Epithelial cell of proximal tubule (primary cell): ENCODE data around the gene ZYG11A. TPM values are rescaled to one million over a fixed set of nuclear protein-coding genes. Genes with fewer than 3 reads are reported as not detected.

ENCODE experiments used
- DNase-seq: peaks from one replicate; pipeline ENCODE4 v3.0.0-alpha.2; 2011; ENCODE audit warnings: low read depth
- H3K4me3 ChIP-seq: 2 replicates; pipeline ENCODE4 v1.5.1; 2011; ENCODE audit warnings: low read depth, mild to moderate bottlenecking, low read length
- total RNA-seq: library from RNA; depleted of rRNA; stranded (reverse); fragments of >200 nt; gene quantifications from 2 replicates; pipeline ENCODE4 v1.2.3, GENCODE V29; 2015
- TF ChIP-seq, protein P1 (sequence below): conservative IDR thresholded peaks from 2 replicates; pipeline ENCODE4 v1.5.1; 2012; ENCODE audit warnings: low read depth, mild to moderate bottlenecking, low read length

ZYG11A gene
- total RNA-seq, 1 donor from 2014 or later, result 0.86 TPM

DNA sequence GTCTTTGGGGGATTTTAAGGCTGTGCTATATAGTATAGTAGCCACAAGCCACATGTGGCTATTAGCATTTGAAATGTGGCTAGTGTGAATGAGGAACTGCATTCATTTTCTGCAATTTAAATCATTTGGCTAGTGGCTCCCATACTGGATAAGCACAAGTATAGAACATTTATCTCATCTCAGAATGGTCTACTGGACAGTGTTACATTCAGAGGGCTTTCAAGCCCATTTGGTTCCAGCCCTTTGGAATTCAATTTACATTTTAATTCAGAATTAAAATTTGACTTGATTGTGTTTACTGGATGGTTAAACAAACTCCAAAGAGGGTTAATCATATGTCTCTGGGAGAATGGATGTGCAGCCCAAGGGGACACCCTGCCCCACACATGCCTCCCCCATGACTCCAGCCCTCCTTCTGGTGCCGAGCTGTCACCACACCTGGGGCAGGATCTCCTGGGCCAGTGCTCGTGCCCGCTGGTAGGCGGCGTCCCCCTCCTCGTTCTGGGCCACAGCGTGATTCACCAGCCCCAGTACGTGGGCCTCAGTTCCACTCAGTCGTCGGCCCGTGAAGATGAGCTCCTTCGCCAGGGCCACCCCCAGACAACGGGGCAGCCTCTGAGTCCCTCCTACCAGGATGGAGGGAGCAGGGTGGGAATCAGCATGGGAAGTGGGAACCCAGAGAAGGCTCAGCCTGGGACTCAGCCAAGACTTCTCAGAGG, 61.8 kb downstream of the ZYG11A start:
- DNase-seq, result no peak
- TF ChIP-seq, protein P1, sequence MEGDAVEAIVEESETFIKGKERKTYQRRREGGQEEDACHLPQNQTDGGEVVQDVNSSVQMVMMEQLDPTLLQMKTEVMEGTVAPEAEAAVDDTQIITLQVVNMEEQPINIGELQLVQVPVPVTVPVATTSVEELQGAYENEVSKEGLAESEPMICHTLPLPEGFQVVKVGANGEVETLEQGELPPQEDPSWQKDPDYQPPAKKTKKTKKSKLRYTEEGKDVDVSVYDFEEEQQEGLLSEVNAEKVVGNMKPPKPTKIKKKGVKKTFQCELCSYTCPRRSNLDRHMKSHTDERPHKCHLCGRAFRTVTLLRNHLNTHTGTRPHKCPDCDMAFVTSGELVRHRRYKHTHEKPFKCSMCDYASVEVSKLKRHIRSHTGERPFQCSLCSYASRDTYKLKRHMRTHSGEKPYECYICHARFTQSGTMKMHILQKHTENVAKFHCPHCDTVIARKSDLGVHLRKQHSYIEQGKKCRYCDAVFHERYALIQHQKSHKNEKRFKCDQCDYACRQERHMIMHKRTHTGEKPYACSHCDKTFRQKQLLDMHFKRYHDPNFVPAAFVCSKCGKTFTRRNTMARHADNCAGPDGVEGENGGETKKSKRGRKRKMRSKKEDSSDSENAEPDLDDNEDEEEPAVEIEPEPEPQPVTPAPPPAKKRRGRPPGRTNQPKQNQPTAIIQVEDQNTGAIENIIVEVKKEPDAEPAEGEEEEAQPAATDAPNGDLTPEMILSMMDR, result no peak
- H3K4me3 ChIP-seq, result no peak overlapping the region

DNA sequence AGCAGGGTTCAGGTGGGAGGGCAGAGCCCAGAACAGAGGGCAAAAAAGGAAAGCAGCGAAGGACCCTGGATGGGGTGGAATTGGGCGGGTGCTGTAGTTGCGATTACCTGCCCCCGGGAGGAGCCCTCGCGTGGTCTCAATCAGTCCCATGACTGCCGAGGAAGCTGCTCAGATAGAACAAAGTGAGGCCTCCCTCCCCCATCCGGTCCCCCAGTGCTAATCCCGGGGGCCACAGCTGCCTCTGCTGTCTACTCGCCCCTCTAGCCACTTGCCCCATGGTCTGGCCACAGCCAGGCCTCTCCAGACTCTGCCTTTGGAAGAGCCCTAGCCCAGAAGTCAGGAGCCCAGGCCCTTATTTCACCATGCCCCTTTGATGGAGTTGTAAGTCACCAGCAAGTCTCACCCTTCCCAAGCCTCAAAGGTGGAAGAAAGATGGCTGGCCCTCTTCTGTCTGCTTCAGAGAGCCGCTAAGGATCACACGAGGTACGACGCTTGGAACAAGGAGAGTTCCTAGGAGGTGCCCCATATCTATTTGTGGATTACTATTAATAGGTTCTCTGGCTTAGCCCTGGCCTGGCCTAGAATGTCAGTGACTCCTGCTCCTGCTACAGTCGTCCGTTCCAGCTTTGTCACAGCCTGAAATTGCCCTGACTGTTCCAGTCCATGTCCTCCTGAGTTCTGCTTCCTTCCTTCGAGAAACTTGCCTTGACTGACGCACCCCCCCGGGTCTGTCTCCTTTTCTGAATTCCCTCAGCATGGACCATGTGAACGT, 62.6 kb downstream of the ZYG11A start:
- no peak for DNase-seq
- TF ChIP-seq, protein P1, result peak; percentile 40
- no peak overlapping the region for H3K4me3 ChIP-seq

DNA sequence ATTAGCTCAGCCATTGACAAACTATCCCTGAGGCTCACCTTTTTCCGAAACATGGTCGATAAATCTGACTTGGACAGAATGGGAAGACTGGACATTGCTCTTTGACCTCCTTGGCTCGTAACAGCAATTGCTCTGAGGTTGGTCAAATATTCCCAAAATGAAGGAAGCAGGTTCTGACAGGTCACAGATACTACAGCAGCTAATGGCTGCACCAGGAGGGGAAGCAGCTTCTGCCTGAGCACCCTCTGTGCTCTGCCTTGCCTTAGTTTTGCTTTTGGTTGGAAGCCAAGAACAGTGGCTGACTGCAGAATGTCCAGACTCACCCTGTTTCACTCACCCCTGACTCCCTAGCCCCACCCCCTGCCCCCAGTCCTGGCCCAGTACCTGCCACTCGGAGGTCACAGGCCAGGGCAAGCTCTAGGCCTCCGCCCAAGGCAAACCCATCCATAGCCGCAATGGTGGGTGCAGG, 63.6 kb downstream of the ZYG11A start:
- TF ChIP-seq, protein P1, result no peak
- no peak overlapping the region for H3K4me3 ChIP-seq
- DNase-seq, result no peak

DNA sequence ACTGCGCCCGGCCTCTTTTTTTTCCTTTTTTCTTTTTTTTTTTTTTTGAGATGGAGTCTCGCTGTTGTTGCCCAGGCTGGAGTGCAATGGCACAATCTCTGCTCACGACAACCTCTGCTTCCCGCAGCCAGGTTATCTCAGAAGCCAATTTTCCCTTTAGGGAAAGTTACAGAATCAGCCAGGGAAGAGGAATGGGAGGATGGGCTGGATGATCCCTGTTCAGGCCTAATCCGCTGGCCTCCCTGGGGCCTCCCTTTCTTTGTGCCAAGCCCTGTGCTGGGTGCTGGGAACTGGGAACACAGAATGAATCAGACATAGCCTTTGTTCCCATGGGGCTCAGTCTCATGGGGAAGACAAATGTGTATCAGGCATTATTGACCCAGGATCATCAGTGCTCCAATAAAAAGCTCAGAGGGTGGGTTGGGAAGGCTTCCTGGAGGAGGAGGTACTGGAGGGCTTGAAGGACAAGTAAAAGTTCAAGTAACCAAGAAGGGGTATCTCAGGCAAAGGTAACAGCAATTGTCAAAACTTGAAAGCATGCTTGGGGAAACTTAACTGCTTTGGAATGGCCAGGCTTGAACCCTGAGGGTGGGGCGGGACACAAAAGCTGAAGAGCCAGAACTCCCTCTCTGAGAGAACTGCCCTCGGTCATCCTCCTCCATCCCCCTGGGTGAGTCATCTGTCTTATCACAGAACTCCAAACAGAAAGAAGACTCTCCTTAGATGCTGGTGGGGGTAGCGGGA, 64.7 kb downstream of the ZYG11A start:
- DNase-seq, result no peak
- TF ChIP-seq, protein P1, result no peak
- no peak overlapping the region for H3K4me3 ChIP-seq

DNA sequence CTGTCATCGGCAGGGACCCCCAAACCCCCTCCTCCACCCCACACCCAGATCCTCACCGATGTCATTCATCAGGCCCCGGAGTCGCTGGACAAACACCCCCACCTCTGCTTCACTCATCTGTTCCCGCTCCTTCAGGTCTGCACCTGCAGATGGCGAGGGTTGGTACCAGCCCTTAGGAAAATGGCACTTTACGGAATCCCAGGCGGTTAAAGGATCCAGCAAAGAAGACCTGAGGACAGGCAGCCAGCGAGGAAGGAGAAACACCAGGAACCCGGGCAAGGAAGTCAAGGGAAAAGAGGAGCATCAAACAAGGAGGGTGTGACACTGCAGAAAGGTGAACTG, 65.2 kb downstream of the ZYG11A start:
- no peak overlapping the region for H3K4me3 ChIP-seq
- TF ChIP-seq, protein P1, result no peak
- no peak for DNase-seq

DNA sequence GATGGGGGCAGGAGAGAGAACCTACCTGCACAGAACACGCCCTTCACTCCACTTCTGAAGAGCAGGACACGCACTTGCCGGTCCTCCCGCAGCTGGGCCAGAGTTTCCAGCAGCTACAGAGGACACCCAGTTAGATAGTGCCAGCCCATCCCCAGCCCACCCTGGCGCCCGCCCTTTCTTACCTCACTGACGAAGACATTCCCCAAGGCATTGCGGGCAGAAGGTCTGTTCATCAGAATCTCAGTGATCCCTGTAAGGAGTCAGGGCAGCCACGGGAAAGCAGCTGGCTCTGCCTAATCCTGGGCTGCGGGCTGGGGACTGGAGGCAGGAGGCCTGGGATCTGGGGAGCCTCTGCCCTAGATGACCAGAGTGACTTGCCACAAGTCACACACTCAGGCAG, 69.0 kb downstream of the ZYG11A start:
- TF ChIP-seq, protein P1, result no peak
- H3K4me3 ChIP-seq, result no peak overlapping the region
- DNase-seq, result no peak
